GM18502 (cell line): Measurements from ENCODE around the gene NUP153.
"Not testable (repeated sequence)": the region's sequence is repeated elsewhere in the genome, so short reads cannot be mapped to it uniquely, and the experiment has no call there.

ENCODE experiments used
- ATAC-seq: cut with Tn5 transposase; IDR thresholded peaks from one replicate; pipeline ENCODE4 v1.9.1; 2021; ENCODE audit warnings: mild to moderate bottlenecking; ENCODE audit not compliant: unreplicated experiment, poor library complexity

Gene NUP153

DNA sequence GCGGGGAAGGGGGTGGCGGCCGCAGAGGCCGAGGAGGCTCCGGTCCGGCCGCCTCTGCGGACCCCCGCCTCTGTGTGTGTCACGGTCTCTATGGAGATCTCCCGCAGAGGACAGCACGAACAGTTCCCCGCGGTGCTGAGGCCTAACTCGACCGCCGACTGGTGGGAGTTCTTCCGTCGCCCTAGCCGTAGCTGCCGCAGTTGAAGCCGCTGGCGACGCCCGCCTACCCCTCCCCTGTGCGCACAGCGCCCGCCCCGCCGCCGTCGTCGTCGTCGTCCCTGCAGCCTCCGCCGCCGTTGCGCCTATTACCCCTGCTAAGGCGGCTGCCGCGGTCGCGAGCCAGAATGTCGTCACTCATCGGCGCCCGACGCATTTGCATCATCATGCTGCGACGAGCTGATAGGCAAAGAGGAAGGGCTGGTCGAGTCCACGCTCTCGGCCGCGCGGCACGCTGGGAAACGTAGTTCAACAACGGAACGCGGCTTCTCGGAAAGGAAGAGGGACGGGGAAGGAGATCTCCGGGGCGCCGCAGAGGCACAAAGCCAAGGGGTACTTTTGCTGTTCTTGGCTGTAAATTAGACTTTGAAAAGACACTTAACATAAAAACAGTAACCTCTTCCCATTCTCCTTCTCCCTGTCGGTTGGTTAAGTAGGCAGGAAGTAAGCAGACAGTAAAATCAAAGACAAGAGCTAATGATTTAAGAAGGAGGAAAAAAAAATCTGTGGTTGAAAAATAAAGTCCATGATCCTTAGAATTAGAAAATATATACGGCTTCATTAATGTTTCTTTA, at the start of gene NUP153:
TSS of gene NUP153 (minus strand) at position 346 of the 791 bp plus-strand sequence. CDS start 538 bp downstream, outside the sequence.
- peak; percentile 66 for ATAC-seq

DNA sequence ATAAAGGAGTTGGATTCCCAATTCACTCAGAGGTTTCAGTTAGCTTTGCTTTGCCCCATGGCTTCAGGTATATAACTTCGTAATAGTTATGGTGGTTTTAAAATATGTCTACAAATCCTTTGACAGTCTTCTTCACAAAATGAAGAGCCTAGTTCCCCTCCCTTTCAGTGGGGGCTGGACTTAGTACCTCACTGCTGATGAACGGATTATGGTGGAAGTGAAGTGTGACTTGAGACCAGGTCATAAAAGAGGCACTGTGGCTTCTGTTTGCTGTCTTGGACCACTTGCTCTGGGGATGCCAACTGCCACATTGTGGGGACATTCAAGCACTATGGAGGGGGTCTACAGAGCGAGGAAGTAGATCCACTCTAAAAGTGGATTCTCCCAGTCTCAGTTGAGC, 47.5 kb upstream of the NUP153 start:
- no peak for ATAC-seq

DNA sequence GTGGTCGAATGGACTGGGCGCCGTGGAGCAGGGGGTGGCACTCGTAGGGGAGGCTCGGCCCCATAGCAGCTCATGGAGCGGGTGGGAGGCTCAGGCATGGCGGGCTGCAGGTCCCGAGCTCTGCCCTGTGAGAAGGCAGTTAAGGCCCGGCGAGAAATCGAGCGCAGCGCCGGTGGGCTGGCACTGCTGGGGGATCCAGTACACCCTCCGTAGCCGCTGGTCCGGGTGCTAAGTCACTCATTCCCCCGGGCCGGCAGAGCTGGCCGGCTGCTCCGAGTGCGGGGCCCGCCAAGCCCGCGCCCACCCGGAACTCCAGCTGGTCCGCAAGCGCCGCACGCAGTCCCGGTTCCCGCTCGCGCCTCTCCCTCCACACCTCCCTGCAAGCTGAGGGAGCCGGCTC, 38.6 kb upstream of the NUP153 start:
- not testable (repeated sequence) for ATAC-seq

DNA sequence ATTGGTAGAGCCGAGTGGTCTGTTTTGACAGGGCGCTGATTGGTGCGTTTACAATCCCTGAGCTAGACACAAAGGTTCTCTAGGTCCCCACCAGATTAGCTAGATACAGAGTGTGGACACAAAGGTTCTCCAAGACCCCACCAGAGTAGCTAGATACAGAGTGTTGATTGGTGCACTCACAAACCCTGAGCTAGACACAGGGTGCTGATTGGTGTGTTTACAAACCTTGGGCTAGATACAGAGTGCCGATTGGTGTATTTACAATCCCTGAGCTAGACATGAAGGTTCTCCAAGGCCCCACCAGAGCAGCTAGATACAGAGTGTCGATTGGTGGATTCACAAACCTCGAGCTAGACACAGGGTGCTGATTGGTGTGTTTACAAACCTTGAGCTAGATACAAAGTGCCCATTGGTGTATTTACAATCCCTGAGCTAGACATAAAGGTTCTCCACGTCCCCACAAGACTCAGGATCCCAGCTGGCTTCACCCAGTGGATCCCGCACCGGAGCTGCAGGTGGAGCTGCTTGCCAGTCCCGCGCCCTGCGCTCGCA, 38.1 kb upstream of the NUP153 start:
- ATAC-seq: not testable (repeated sequence)

DNA sequence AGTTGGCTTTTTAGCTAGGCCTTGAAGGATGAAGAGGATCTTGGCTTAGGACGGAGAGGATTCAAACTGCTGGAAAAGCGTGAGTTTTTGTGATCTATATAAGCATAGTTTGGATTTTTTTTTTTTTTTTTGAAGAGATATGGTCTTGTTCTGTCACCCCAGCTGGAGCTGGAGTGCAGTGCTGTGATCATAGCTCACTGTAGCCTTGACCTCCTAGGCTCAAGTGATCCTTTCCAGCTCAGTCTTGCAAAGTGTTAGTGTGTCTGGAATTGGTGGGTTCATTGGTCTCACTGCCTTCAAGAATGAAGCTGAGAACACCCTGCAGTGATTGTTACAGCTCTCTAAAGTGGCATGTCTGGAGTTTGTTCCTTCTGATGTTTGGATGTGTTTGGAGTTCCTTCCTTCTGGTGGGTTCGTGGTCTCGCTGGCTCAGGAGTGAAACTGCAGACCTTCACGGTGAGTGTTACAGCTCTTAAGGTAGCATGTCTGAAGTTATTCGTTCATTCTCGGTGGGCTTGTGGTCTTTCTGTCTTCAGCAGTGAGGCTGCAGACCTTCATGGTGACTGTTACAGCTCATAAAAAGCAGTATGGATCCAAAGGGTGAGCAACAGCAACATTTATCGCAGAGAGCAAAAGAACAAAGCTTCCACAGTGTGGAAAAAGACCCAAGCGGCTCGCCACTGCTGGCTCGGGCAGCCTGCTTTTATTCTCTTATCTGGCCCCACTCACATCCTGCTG, 37.5 kb upstream of the NUP153 start:
- ATAC-seq: no peak

DNA sequence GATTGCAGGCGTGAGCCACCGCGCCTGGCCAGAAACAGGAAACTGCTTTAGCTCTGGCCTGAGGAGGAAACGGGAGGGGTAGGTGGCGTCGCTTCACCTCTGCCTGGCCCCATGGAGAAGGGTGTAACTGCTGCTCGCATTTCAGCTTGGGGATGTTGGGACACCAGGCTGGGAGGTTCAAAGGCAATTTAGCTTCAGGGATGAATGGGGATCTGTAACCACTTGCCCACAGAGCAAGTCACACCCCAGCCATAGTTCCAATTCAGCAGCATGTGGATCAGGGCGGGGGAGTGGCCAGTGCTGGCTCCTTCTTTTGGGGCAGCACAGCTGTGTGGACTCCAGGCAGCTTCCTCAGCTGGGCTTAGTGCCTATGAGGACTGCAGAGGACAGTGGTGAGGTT, 34.8 kb upstream of the NUP153 start:
- no peak for ATAC-seq

DNA sequence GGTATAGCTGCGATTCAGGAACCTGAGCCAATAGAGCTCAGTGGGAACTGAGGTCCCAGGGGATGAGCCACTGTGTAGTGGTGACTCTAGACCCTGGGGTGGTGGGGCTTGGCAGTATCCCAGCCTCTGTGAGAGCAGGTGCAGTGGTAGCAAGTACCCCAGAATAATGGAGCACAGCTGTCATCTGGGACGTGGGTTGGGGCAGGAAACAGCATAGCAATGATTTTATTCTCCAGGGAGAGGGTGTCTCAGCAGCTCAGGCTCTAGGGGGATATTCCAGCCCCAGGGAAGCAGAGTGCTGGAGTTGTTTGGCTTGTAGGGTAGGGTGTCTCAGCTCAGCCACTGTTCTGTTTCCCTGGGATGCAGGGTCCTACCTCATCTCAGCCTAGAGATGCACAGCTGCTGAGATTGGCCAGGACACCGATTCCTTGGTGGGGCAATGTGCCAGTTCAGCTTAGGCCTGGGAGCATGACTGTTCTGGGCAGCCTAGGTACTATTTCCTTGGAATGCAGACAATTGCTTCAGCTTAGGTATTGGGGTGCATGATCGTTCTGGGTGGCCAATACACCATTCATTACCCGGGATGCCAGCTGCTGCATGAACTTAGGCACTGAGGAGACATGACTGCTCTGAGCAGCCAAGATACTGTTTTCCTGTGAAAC, 34.0 kb upstream of the NUP153 start:
- no peak for ATAC-seq

DNA sequence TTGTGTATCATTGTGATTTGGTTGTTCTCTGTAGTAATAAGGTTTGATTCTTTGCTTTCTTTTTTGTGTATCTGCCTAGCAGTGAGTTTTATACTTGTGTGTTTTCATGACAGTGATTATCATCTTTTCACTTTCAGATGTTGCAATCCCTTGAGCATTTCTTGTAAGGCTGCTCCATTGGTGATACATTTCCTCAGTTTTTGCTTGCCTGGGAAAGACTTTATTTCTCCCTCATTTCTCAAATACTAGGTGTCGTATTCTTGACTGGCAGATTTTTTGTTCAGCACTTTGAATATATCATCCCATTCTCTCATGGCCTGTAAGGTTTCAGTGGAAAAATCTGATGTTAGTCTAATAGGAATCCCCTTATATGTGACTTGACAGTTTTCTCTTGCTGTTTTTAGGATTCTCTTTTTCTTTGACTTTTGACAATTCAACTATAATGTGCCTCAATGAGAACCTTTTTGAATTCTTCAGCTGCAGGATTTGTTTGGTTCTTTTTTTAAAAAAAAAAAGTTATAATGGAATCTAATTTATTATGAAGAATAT, 31.1 kb upstream of the NUP153 start:
- no peak for ATAC-seq

DNA sequence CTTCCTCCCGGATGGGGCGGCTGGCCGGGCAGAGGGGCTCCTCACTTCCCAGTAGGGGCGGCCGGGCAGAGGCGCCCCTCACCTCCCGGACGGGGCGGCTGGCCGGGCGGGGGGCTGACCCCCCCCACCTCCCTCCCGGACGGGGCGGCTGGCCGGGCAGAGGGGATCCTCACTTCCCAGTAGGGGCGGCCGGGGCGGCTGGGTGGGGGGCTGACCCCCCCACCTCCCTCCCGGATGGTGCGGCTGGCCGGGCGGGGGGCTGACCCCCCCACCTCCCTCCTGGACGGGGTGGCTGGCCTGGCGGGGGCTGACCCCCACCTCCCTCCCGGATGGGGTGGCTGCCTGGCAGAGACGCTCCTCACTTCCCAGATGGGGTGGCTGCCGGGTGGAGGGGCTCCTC, 28.6 kb upstream of the NUP153 start:
- not testable (repeated sequence) for ATAC-seq

DNA sequence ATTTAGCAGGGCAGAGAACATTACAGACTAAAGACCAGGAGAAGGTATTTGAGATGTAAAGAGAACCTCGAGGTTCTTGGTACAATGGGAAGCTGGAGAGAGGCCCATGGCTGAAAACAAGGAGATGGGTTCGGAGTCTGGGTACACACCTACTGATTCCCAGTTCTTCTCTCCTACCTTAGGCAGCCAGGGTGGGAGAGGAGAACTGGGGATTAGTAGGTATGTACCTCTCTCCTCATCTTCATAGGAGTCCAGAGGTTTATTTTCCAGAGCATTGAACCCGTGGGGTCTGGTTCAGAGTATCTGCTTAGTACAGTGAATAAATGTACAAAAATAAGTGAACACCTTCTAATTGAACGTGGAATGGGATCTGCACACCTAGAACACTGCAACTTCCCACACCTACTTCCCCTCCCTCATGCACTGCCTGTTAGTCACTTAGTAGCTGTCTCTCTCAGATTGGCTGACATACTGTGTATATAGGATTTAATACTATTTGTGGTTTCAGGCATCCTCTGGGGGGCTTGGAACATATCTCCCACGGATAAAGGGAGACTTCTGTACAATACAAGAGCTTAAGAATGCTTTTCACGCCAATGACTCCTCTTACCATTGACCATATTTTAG, 23.5 kb upstream of the NUP153 start:
- no peak for ATAC-seq

DNA sequence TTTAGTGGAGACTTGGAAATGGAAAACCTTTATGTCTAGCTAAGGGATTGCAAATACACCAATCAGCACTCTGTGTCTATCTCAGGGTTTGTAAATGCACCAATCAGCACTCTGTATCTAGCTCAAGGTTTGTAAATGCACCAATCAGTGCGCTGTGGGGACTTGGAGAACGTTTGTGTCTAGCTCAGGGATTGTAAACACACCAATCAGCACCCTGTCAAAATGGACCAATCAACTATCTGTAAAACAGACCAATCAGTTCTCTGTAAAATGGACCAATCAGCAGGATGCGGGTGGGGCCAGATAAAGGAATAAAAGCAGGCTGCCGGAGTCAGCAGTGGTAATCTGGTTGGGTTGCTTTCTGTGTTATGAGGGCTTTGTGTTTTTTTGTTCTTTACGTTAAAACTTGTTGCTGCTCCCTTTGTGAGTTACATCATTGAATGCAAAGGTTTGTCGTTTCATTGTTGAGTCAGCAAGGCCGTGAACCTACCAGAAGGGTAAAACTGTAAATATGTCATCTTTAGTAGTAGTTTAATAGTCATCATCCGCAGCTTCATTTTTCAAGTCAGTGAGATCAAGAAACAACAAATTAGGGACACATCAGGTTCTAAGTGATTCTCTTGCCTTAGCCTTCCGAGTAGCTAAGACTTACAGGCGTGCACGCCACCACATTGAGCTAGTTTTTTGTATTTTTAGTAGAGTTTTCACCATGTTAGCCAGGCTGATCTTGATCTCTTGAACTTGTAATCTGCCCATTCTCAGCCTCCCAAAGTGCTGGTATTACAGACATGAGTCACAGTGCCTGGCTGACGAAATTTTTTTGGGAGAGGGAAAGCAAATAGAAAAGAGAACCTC, 22.7 kb upstream of the NUP153 start:
- ATAC-seq: no peak

DNA sequence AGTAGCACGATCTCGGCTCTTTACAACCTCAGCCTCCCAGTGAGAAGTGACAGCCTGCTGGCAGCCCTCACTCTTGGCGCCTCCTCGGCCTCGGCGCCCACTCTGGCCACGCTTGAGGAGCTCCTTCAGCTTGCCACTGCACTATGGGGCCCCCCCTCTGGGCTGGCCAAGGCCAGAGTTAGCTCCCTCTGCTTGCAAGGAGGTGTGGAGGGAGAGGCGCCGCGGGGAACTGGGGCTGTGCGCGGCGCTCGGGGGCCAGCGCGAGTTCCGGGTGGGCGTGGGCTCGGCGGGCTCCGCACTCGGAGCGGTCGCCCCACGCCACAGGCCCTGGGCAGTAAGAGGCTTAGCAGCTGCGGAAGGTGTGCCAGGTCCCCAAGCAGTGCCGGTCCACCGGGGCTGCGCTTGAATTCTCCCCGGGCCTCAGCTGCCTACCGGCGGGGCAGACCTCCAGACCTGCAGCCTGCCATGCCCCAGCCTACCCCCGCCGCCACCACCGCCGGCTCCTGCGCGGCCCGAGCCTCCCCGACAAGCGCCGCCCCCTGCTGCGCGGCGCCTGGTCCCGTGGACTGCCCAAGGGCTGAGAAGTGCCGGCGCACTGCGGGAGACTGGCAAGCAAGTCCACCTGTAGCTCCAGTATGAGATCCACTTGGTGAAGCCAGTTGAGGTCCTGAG, 22.0 kb upstream of the NUP153 start:
- ATAC-seq: no peak

DNA sequence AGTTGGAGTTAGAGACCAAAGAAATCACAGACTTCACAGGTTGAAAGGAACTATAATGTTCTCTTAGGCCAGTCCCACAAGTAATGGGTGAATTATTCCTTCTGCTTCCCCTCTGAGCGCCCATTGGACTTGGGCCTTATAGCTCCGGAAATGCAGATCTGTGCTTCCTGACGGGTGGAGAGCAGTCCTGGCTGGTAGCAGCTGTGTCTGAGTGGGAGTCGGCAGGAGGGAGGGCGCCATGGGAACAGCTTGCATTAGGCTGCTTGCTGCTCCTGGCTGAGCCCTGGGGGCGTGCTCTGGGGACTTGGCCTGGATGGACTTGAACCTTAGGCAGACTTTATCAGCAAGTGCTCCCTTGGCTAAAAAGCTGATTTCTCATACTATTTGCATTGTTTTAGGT, 18.4 kb upstream of the NUP153 start:
- no peak for ATAC-seq

DNA sequence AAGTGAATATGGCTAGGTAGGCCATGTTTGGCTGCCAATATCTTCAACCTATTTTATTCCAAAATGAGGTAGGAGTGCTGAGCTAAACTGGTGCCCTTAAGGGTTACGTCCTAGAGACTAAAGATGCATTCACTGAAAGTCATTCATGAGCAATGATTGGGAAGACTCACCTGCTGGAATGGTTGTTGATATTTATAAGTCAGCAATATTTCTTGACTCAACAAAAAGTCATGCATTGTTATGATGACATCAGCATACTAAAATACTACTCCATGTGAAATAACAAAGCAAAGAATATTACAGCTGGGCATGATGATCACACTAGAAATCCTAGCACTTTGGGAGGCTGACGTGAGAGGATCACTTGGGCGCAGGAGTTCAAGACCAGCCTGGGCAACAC, 17.6 kb upstream of the NUP153 start:
- no peak for ATAC-seq

DNA sequence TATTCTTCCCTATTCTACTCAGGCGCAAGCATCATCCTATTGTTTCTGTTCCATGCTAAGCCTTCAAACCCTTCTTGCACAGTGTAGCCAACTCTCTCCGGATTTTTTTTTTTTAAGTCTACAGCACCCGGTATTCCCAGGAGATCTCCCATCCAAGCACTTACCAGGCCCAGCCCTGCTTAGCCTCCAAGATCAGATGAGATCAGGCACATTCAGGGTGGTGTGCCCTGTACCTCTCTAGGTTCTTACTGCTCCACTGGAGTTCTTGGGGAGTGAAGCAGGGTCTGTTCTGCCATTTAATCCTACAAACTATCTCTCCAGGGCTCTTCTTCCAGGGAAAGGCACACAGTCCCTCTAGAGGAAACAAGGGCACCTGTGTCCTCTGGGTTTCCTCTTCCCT, 14.9 kb upstream of the NUP153 start:
- no peak for ATAC-seq

DNA sequence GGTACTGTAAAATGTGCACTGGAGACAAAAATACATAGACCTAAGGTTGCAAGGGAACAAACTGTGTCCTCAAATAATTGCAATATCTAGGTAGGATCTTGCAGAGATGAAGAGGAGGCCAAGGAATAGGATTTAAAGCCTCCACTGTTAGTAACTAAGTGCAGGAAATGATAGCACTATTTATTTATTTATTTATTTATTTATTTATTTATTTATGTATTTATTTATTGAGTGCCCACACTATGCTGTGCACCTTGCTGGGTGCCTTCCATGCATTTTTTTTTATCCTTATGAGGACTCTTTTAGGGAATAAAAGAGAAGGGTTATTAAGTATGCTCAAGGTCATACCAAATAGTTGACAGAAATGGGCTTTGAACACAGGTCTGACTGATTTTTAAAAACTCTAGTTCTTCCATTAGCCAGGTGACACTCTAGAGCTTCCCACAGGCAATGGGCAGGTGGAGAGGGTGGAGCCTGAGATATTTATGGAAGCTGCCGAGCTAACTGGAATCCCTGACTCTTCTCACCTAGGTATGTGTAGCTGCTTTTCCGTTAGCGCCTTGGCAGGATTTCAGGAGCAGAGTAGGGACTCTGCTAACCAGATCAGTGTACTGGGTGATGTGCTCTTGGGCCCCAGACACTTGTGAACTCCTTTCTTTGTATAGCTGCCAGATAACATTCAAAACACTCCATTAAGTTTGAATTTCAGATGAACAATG, 12.8 kb upstream of the NUP153 start:
- no peak for ATAC-seq

DNA sequence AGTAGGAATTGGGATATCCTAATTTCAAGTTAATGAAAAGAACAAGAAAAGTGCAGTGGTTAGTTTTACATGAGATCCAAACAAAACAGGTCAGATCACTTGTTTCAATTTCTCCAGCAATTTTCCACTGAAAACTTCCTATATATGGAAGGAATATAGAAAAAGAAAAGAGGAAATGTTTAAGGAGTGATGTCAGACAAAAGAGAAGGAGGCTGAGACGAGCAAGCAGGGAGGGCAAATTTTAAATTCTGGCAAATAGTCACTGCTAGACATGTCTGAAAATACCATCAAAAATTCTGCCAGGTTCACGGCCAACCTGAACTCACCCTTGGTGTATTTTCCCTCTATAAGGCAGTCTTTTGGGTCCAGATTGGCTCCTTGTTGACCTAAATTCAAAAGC, 9.5 kb upstream of the NUP153 start:
- no peak for ATAC-seq
